Hindlimb muscle (tissue), 1 donor: ENCODE data around the gene PGR. TPM values are rescaled to one million over a fixed set of nuclear protein-coding genes. Genes with fewer than 3 reads are reported as not detected.

ENCODE experiments used
- DNase-seq: peaks from one replicate; pipeline ENCODE4 v3.0.0-alpha.2; 2013
- polyA plus RNA-seq: library from polyadenylated mRNA; unstranded; fragments of 120-200 nt; gene quantifications from one replicate; pipeline ENCODE4 v1.2.1, GENCODE V29; 2013; ENCODE audit not compliant: insufficient read length

PGR gene
- polyA plus RNA-seq, 1 donor, result 0.01 TPM

- DNase-seq, result no peak
Measured at GRCh38 chr11:101008961-101009689, 120.5 kb downstream of the PGR start.

- no peak for DNase-seq
Measured at GRCh38 chr11:101003468-101003867, 126.1 kb downstream of the PGR start.

- no peak for DNase-seq
Measured at GRCh38 chr11:100999756-101000155, 129.9 kb downstream of the PGR start.

GRCh38 chr11:100994966-100995365 lies 134.6 kb downstream of the PGR start:
- no peak for DNase-seq

GRCh38 chr11:100991541-100991940 lies 138.1 kb downstream of the PGR start:
- no peak for DNase-seq

- DNase-seq, result no peak
Measured at GRCh38 chr11:100990931-100991330, 138.7 kb downstream of the PGR start.

GRCh38 chr11:100984668-100985067 lies 144.9 kb downstream of the PGR start:
- DNase-seq, result no peak

- DNase-seq, result no peak
Measured at GRCh38 chr11:100981196-100981824, 148.3 kb downstream of the PGR start.

GRCh38 chr11:100980156-100980555 lies 149.5 kb downstream of the PGR start:
- DNase-seq, result no peak
